HG03196 (cell line): ENCODE measurements around the gene RADIL.

Source experiments
- ATAC-seq: cut with Tn5 transposase; IDR thresholded peaks from one replicate; pipeline ENCODE4 v1.9.1; 2021; ENCODE audit not compliant: unreplicated experiment

Gene RADIL

DNA sequence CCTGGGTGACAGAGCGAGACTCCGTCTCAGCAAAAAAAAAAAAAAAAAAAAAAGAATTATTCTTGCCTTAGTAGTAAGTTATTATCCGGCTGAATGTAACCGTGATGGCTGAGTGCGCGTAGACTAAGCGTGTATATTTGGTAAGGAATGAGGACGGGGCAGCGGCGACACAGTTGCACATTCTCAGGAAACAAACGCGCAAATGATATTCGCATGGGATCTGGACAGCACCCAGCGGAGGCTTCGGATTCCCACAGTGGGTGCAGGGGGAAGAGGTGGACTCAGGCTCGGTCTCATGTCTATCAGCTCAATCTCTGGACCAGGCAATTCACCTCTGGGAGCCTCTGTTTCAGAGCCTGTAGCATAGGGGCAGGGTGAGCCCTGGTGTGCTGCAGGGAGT is 50.8 kb downstream of the RADIL start:
- no peak for ATAC-seq

DNA sequence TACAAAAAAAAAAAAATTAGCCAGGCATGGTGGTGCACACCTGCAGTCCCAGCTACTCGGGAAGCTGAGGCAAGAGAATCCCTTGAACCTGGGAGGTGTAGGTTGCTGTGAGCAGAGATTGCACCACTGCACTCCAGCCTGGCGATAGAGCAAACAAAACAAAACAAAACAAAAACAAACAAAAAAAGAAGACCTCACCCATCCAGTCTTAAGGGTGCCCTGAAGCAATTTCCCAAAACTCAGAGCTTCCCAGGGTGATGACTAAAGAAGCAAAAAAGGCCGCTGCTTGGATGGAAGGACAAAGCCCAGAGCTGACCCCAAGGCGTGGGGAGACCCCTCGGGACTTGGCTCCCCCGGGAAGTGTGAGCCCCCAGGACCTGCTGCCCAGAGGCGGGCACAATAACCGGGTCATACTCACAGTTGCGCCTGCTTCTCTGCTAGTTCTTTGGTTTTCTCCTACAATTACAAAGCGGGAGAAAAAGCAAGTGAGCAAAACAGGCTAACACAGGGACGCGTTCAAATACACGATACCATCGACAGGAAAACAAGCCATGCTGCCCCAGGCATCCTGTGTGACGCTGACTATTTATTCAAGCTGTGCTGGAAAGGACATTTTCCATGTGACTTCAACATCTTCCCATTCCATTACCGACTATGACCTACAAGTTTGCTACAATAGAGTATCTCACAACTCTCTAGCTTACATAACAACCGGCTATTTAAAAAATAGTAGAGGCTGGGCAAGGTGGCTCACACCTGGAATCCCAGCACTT is 51.6 kb downstream of the RADIL start:
- ATAC-seq, result no peak

DNA sequence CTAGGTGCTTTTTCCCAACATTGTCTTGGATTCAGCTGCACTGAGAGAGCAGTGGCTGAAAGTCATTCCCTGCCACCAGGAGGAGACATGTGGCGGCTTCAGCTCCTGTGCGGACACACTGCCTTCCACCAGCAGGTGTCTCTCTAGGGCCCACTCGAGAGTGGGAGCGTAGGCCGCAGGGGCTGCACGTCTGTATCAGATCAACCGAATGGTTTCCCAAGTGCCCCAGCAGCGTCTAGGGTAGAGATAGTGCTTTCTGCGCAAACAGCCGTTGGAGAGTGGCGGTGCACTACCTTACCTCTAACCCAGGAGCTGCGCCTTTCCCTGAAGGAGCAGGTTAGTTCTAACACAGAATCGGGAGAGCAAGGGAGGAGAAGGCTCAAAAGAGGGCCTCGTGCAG is 53.3 kb downstream of the RADIL start:
- ATAC-seq, result no peak

DNA sequence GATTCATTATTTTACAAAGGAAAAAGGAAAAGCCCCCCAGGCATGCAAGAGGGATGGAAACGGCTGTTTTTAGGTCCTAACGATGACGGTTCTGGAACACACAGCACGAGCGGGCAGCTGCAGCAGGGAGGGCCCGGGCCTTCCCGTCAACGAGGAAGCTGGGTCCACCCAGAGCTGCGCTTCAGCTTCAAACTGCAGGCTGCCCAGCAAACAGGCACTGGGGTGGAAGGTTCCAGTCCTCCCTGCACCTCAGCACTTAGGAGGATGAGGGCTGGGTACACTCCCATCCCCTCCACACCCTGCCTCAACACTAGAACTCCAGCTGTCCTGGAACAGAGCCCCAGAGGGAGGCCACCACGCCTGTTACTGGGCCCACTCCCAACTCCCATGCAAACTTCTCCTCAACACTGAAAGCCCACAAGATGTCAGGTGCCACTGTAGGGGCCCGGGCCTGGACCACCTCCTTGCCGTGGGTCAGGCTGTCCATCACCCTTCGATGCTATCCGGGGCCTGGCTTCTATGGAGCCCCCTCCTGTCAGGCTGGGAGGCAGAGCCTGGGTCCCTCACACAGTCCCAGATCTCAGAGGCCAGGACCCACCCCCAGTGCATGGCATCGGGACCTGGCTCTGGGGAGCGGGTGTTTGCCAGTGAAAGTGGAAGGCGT is 54.7 kb downstream of the RADIL start:
- no peak for ATAC-seq

DNA sequence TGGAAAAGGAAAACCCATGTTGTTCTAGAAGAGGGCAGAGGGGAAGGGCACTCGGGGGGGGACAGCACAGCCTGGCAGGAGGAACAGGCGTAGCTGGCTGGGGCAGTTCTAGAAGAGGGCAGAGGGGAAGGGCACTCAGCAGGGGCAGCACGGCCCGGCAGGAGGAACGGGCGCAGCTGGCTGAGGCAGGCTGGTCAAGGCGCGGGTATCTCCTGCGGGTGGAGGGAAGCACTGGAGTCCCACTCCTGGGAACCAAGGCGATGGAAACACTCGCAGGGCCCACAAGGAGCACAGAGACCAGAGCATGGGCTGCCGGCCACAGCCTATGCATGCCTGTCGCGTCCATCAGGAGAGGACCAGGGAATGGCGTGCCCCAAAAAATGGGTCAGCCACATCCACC is 58.4 kb downstream of the RADIL start:
- no peak for ATAC-seq

DNA sequence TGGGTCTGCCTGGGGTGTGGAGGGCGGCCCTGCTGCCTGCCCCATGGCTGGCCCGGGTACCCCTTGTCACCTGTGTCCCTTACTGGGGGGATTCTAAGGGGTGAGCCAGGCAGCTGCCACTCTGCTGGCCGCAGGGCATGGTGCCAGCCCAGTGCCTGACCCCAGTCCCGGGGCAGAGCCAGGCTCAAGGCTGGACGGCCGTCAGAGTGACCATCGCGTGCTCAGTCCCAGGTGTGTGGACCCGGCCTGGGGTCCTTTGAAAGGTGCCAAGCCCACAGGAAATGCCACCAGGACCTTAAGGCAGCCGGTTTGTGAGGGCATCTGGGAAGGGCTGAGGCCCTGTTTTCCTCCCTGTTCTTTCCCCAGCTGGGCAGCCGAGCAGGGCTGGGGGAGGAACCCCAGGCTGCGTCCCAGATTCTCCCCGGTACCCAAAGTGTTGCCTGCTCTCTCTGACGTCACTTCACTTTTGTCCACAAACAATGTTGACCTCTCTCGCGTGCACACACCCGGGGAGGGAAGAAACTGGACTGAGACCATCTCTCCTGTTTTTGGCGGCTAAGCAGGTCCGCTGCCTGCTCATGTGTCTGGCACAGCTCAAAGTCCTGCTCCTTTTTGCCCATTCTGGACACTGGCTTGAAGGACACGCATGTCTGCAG is 59.3 kb downstream of the RADIL start:
- no peak for ATAC-seq

DNA sequence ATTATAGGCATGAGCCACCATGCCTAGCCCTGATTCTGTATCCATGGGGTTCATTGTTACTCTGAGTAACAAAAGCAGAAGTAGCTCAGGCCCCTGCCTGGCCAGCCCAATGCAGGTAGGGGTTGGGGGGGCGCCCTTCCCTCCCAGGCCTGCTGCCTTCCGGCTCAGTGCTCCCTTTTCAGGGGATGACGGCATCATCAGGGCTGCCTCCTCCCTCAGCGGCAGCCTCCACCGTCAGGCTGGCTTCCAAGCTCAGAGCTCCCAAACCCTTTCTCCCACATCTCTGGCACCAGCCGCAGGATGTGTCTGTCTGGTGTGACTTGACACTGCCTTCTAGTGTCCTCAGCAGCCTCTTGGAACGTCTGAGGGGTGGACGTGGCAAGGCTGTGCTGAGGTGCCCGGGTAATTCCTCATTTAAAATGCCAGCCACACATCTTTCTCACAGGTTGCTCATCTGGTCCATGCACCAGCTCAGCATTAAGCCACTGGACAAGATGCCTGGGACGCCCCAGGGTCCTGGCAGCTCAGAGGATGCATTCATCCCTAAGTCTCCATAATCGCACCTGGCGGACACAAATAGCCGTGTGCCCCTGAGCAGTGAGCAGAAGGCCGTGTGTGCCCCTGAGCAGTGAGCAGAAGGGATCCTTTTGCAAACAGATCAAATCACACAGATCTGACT is 59.9 kb downstream of the RADIL start:
- no peak for ATAC-seq

DNA sequence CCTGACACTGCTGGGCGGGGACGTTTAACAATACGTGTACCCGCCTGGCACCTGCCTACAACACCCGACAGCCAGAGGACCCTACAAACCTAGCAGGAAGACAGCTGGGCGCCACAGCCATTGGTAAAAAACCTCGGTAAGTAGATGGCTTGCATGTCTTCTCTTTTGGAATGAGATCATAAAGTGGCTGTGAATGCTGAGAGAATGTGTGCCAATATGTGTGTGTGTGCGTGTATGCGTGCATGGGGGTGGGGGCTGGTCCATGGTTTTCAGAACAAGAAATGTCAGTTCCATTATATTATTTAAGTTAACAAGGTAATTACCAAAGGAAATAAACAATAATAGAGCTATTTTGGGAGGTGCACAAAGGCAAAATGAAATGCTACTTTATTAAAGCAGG is 60.8 kb downstream of the RADIL start:
- ATAC-seq, result no peak

DNA sequence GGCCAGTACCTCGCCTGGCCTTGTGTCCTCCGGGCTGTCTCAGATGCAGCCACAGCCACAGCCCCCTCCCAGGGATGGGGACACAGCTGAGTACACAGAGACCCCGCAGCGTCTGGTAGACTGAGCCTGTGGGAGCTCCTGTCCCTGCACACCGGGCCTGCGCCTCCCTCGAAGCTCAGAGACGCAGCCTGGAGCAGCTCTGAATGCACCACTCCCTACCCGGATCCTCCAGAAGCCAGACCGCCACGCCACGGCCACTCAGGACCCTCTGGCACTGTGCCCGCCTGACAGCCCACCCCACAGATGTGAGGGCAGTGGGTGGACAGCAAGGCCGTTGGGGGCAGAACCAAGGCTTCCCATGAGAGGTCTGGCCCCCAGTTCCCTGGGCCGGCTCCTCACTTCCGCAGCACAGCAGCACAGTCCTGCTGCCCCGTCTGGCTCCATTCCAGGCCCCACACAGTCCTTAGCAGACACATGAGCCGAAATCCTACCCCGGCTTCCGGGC is 62.5 kb downstream of the RADIL start:
- ATAC-seq, result no peak

DNA sequence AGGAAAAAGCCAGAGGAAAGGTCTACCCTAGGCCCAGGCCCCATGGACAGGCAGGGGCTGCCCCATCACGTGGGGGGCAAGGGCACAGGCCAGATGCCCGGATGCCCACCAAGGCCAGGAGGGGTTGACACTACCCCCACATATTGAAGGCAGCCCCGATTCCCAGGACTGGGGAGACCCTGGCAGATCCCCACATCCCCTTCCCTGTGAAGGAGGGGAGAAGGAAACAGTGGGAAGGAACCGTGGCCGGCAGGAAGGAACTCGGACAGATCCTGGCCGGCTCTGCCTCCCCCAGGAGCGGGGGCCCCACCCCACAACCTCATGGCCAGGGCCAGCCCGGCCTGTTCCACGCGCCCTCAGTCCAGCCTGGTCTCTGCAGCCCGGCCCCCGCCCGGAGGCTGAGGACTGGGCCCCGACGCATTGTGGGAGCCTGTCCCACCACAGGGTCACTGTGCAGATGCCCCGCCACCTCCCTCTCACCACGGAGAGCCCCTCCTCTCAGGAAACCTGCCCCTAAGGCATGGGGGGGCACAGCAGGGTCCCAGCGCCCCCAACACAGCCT is 63.0 kb downstream of the RADIL start:
- ATAC-seq, result no peak

DNA sequence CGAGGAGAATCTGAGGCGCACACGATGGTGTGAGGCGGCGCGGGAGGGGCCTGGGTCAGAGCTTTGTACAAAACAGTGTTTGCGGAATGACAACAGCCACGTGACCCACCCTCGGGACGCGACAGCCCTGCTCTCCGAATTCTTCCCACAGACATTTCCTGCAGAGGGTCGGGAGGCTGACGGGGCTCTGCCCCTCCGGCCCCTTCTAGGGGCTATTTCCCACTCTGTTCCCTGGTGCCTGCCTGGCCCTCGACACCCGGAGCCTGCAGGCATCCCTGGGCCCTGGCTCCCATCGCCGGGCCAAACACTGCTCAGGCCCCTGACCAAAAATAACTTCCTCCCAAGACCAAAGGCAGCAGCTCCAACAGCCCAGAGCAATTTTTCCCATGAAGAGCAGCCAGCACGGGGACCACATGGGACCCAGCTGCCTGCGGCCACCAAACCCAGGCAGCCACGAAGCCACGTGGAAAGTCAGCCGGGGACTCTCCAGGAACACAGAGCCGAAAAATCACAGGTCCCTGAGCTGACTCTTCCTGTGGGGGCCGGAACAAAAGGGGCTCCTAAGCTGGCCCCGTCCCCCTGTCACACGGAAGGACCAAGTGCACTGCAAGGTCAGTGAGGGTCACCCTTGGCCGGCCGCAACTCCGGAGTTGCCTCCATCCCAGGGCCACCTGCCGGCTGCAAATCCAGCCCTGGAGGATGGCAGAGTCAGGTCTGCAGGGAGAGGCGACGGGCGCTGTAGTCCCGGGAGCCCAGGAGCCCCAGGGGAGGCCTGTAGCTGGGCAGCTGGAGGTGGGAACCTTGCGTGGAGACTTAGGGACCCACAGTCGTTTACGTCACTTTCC is 63.7 kb downstream of the RADIL start:
- no peak for ATAC-seq

DNA sequence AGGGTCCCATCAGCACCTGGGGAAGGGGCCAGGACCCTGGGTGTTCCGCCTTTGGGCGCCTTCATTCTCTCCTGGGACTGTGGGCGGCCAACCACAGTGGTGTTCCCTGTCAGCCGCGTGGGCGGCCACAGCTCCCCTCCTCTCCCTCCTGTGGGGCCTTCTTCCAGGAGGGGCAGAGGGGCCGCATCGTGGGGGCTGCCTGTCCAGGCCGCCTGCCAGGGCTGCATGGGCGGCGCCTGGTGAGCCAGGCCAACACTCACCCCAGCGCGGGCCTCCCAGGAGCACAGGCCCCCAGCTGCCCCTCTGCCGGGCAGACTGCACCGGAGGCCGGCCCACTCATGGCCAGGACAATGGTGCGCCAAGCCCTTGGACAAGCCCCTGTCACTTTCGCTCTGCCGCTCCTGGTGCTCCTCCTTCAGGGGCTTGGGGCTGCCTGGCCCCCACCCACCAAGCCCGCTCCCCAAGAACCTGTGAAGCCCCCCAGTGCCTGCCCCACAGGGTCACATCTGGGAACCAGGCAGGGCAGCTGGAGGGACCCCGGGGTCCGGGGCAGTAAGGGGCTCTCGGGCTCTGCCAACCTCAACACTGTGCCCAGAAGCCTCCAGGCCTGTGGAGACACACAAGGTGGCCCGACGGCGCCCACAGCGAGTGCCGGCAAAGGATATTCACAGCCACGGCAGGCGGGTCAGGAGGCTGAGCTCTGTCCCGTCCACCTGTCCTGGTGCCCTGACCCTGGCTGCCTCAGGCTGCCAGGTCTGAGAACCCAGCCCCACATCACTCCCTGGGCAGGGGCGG is 65.3 kb downstream of the RADIL start:
- no peak for ATAC-seq

DNA sequence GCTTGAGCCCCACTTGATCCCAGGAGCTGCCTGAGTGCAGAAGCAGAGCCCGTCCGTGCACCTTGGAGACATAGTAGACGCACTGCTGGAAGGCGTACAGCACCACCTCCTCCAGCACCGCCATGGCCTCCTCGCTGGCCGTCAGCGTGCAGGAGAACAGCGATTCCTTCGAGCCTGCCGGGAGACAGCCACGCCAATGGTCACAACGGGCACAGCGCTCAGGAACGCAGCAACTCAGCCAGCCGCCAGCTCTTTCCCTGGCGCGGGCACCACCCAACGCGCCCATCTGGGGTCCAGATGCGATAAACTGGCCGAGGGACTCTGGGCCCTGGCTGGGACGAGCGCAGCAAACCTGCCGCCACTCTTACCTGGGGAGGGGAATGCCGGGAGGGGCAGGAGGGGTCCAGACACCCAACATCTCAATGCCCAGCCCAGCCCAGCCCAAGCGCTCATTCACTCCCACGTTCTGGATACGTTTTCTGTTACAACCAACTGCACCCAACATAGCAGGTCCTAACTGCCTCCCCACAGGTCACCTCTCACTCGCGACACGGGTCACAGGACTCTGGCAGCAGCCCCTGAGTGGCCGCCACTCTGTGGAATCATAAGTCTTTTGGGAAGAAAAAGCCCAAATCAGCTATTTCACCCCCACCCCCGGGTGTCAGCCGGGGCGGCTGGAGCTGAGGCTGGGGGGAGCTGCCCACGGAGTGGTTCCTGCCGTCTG is 66.2 kb downstream of the RADIL start:
- no peak for ATAC-seq

DNA sequence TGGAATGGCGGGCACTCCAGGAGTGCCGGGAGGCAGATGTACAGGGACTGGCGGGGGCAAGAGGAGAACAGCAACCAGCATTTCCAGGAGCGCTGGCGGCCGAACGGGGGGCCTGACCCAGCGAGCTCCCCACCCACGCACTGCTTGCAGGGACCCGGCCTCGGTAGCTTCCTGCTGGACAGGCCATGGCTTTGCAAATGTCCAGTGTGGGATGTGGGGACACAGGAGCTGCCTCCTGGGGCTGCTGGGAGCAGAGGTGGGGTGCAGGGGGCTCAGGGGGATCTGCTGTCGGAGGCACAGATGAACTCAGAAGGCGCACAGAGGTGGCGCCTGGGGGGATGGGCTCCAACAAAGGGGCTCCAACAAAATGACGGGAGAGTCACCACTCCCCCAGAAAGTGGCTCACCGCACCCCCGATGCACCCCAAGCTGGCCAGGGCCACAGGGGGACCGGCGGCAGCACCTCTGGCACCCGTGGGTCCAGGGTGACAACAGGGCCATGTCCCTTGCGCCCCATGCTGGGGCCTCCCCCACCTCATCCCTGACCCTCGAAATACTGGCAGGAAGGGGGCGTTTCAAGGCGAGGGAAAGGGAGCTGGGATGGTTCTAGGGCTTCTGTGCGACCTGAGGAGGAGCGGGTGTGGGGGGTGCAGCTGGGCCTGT is 67.0 kb downstream of the RADIL start:
- no peak for ATAC-seq

DNA sequence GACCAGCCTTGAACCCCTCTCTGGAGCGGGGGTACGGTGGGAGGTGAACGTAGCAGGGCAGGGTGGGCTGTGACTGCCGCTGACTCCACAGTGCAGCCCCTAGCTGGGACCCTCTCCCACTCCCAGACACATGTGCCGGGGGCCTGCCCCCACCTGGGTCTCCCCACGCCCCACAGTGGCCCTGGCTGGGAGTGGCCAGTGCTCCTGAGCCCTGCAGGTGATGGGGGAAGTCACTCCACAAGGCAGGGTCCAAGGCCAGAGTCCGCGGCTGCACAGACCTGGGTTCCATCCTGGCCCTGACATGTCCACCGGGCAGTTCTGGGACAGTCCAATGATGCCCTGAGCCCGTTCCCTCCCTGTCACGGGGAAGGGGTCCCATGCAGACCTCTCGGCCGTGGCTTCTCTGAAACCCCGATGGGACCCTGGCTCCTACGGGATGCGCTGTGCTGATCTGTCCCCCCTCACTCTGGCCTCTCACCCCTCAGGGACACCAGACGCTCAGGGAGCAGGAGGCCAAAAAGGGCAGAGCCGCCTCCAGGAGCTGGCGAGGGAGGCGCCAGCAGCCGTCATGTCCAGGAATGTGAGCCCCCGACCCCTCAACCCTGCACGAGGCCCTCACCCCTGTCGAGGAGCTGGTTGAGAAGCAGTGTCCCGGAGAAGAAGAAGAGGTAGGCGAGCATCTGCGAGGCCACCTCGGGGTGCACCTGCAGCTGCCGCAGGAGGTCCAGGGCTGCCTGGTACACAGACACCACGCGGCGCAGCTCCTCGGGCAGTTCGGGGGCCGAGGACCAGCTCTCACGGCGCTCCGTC is 67.7 kb downstream of the RADIL start:
- no peak for ATAC-seq

DNA sequence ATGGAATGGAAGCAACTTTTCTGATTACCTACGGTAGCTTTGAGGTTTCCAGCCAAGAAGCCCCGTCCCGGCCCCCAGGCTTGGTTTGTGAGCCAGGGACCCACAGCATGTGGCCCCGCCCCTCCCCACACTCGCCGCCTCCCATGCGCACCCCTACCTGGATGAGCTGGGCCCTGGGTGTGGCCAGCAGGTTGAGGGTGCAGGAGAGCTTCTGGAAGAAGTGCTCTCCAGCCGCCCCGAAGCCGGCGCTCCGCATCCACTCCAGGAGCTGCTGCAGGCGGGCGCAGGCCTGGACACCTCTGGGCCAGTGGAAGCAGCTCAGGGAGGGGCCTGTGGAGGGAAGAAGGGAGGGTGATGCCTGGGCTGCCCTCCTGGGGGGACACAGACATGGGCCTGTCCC is 68.4 kb downstream of the RADIL start:
- no peak for ATAC-seq

DNA sequence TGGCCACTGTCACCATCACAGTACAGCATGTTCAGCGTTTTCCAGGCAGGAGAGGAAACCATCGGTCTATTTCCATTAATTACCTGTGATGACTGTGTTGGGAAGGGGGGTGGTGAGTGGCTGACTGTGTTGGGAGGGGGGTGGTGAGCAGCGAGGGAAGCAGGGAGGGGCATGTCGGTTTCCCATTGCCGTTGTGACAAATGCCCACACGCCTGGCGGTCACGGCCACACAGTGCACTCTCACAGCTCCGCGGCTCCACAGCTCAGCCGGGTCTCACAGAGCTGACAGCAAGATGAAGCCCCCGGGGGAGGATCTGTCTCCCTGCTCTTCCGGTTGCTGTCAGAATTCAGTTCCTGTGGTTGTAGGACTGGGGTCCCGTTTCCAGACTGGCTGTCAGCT is 69.1 kb downstream of the RADIL start:
- no peak for ATAC-seq
